ENCODE results near the gene ACTN4. TPM values are rescaled to one million over a fixed set of nuclear protein-coding genes. Genes with fewer than 3 reads are reported as not detected.

Gene ACTN4
- total RNA-seq, 1 donor from 2014 or later = 975 TPM

DNA sequence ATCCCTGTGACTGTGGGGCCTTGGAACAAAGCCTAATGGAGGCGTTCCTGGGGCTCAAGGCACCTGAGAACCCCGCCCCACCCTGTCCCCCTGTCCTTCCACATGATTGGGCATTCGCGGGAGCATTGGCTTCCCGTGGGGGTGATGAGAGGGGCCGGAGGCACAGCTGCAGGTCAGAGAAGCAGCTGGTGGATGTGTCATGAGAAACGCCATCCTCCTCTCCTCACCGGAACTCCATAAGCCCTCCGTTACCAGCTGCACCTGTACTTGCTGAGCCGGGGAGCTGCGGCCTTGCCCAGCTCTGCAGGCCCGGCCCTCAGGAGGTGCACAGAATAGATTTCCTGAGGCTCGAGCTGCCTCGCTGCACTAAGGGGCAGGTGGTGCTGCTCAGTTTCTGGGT, 54.8 kb downstream of the ACTN4 start:
- H3K27ac Mint-ChIP-seq (ENCODE audit: unreplicated experiment) = peak overlapping the region; percentile 72
- peaks cover 33% of the 10 kb centered on the region for H3K9me3 Mint-ChIP-seq (ENCODE audit: unreplicated experiment)
- H3K27me3 Mint-ChIP-seq (ENCODE audit: unreplicated experiment) = peaks cover 14% of the 10 kb centered on the region
- H3K36me3 Mint-ChIP-seq (ENCODE audit: unreplicated experiment) = no peaks in the 10 kb centered on the region
- H3K4me1 Mint-ChIP-seq (ENCODE audit: low read depth, unreplicated experiment) = peaks cover 31% of the 10 kb centered on the region
- TF ChIP-seq, protein P1, sequence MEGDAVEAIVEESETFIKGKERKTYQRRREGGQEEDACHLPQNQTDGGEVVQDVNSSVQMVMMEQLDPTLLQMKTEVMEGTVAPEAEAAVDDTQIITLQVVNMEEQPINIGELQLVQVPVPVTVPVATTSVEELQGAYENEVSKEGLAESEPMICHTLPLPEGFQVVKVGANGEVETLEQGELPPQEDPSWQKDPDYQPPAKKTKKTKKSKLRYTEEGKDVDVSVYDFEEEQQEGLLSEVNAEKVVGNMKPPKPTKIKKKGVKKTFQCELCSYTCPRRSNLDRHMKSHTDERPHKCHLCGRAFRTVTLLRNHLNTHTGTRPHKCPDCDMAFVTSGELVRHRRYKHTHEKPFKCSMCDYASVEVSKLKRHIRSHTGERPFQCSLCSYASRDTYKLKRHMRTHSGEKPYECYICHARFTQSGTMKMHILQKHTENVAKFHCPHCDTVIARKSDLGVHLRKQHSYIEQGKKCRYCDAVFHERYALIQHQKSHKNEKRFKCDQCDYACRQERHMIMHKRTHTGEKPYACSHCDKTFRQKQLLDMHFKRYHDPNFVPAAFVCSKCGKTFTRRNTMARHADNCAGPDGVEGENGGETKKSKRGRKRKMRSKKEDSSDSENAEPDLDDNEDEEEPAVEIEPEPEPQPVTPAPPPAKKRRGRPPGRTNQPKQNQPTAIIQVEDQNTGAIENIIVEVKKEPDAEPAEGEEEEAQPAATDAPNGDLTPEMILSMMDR (IDR thresholded peaks at IDR 0.05; ENCODE audit: partially characterized antibody, unreplicated experiment) = no peak
- no peak overlapping the region for H3K4me3 Mint-ChIP-seq (ENCODE audit: unreplicated experiment)
- peak; percentile 44 for DNase-seq

- Mint-ChIP-seq H3K27me3 (ENCODE audit: unreplicated experiment) (peaks cover 9% of the 10 kb centered on the region), H3K36me3 (ENCODE audit: unreplicated experiment) (no peaks in the 10 kb centered on the region), H3K9me3 (ENCODE audit: unreplicated experiment) (peaks cover 32% of the 10 kb centered on the region), H3K4me1 (ENCODE audit: low read depth, unreplicated experiment) (peaks cover 21% of the 10 kb centered on the region), H3K27ac (ENCODE audit: unreplicated experiment) (no peak overlapping the region), H3K4me3 (ENCODE audit: unreplicated experiment) (no peak overlapping the region)
- DNase-seq = no peak
- TF ChIP-seq, protein P1 (IDR thresholded peaks at IDR 0.05; ENCODE audit: partially characterized antibody, unreplicated experiment) = no peak
Observed at GRCh38 chr19:38703509-38703908, 56.1 kb downstream of the ACTN4 start.

- peak overlapping the region; percentile 25 for H3K27ac Mint-ChIP-seq (ENCODE audit: unreplicated experiment)
Observed at GRCh38 chr19:38704488-38705026, 57.1 kb downstream of the ACTN4 start.

DNA sequence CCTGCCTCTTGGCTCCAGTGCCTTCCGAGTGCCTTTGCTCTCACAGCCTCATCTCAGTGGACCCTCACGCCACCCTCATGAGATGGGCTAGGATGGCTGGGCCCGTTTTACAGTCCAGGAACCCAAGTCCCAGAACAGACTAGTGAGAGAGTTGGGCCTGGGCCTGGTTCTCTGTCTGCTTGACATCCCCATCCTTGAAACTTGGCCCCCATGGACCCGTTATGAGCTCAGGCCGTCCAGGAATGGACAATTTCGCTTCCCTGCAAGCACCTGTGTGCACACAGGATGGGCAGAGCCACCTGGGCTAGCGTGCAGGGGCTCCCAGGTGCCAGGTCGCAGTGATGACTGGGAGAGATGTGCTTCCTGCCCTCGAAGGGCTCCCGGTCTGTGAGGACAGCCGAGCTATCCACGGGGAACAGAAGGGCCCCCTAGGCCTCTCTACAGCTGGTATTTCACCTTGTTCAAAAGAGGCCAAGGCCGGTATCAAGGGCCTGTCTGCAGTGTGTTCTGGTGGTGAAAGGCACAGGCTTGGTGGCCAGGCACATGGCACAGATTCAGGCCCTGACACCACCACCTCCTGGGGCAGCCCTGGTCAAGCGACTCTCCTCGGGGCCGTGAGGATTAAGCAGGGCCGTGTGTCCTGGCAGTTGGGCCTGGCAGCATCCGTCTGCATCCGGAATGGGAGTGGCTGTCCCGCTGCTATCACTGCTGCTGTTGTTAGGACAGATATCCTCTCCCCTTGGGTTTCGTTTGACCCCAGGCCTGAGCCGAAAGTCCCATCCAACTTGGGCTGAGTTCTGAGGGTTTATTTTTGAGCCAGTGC, 58.0 kb downstream of the ACTN4 start:
- Mint-ChIP-seq H3K4me3 (ENCODE audit: unreplicated experiment) (no peak overlapping the region), H3K4me1 (ENCODE audit: low read depth, unreplicated experiment) (peaks cover 17% of the 10 kb centered on the region), H3K9me3 (ENCODE audit: unreplicated experiment) (peaks cover 23% of the 10 kb centered on the region), H3K27me3 (ENCODE audit: unreplicated experiment) (peaks cover 14% of the 10 kb centered on the region), H3K27ac (ENCODE audit: unreplicated experiment) (peak overlapping the region; percentile 22), H3K36me3 (ENCODE audit: unreplicated experiment) (no peaks in the 10 kb centered on the region)
- no peak for DNase-seq
- TF ChIP-seq, protein P1 (IDR thresholded peaks at IDR 0.05; ENCODE audit: partially characterized antibody, unreplicated experiment) = no peak

More at GRCh38 chr19:38704488-38705026, 57.1 kb downstream of the ACTN4 start:
- peaks cover 27% of the 10 kb centered on the region for H3K9me3 Mint-ChIP-seq (ENCODE audit: unreplicated experiment)
- TF ChIP-seq, protein P1 (IDR thresholded peaks at IDR 0.05; ENCODE audit: partially characterized antibody, unreplicated experiment) = no peak
- no peak for DNase-seq
- peaks cover 12% of the 10 kb centered on the region for H3K27me3 Mint-ChIP-seq (ENCODE audit: unreplicated experiment)
- H3K36me3 Mint-ChIP-seq (ENCODE audit: unreplicated experiment) = no peaks in the 10 kb centered on the region
- peaks cover 20% of the 10 kb centered on the region for H3K4me1 Mint-ChIP-seq (ENCODE audit: low read depth, unreplicated experiment)
- peak overlapping the region; percentile 23 for H3K4me3 Mint-ChIP-seq (ENCODE audit: unreplicated experiment)
